Liver (tissue), 3 donors: ENCODE data around the gene RNF31.

ENCODE experiments used
- EGR1 ChIP-seq, 2 donors: IDR thresholded peaks; 2 replicates each; pipeline ENCODE4 v1.6.1; 2016 to 2018; ENCODE audit warnings: antibody characterized with exemption in 2 of 2, low read depth in 2 of 2
- GABPA ChIP-seq, 2 donors: IDR thresholded peaks in 1 of 2; conservative IDR thresholded peaks in 1 of 2; 2 replicates each; pipeline ENCODE4 v1.6.1; 2016; ENCODE audit warnings: antibody characterized with exemption in 2 of 2, mild to moderate bottlenecking in 1 of 2, moderate library complexity in 1 of 2
- MAX ChIP-seq: IDR thresholded peaks from 2 replicates; pipeline ENCODE4 v1.6.1; 2016; ENCODE audit warnings: antibody characterized with exemption
- NR2F2 ChIP-seq: IDR thresholded peaks from 2 replicates; pipeline ENCODE4 v1.6.1; 2016; ENCODE audit warnings: antibody characterized with exemption
- RAD21 ChIP-seq, 2 donors: IDR thresholded peaks; 2 replicates each; pipeline ENCODE4 v1.6.1; 2016; ENCODE audit warnings: antibody characterized with exemption in 2 of 2, mild to moderate bottlenecking in 2 of 2
- REST ChIP-seq: IDR thresholded peaks from 2 replicates; pipeline ENCODE4 v1.6.1; 2016; ENCODE audit warnings: antibody characterized with exemption, mild to moderate bottlenecking
- RXRA ChIP-seq, 2 donors: IDR thresholded peaks; 2 replicates each; pipeline ENCODE4 v1.6.1; 2017 to 2018; ENCODE audit warnings: antibody characterized with exemption in 2 of 2, mild to moderate bottlenecking in 1 of 2
- SP1 ChIP-seq: IDR thresholded peaks from 2 replicates; pipeline ENCODE4 v1.6.1; 2018; ENCODE audit warnings: antibody characterized with exemption, mild to moderate bottlenecking
- TAF1 ChIP-seq: conservative IDR thresholded peaks from 2 replicates; pipeline ENCODE4 v1.6.1; 2016; ENCODE audit warnings: antibody characterized with exemption, mild to moderate bottlenecking
- YY1 ChIP-seq: IDR thresholded peaks from 2 replicates; pipeline ENCODE4 v1.6.1; 2016; ENCODE audit warnings: antibody characterized with exemption, mild to moderate bottlenecking
- ZBTB33 ChIP-seq: IDR thresholded peaks from 2 replicates; pipeline ENCODE4 v1.6.1; 2016; ENCODE audit warnings: antibody characterized with exemption
- TF ChIP-seq, protein P1 (sequence below): fragments of 150-350 bp; IDR thresholded peaks from 2 replicates; pipeline ENCODE4 v1.5.1; 2017; ENCODE audit warnings: improper control_type of control experiment, low read depth, low read length; ENCODE audit not compliant: missing input control
- TF ChIP-seq, protein P2 (sequence below): IDR thresholded peaks from 2 replicates; pipeline ENCODE4 v1.6.1; 2016; ENCODE audit warnings: antibody characterized with exemption
- donor health status: healthy.
- donor health status: healthy.

DNA sequence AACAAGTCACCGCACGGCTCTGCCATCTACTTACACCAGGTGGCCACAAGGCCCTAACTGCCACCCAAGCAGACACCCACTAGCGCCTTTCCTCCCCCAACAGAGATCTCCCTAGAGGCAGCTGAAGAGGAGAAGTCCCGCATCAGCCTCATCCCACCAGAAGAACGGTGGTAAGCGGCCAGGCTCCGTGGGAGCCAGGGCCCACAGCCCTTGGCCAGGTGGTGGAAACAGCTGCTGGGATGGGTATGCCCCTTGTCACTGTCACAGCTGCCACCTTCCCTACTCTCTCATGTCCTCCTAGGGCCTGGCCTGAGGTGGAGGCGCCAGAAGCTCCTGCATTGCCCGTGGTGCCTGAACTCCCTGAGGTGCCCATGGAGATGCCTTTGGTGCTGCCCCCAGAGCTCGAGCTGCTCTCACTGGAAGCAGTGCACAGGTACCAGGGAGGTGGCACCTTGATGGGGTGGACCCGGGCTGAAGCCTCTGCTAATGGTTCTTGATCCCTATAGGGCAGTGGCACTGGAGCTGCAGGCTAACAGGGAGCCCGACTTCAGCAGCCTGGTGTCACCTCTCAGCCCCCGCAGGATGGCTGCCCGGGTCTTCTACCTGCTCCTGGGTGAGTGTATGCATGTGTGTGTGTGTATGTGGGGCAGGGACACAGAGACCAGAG lies 32.1 kb downstream of the RNF31 start:
- TF ChIP-seq RXRA (IDR thresholded peaks at IDR 0.05): no peak
- TF ChIP-seq, protein P1, sequence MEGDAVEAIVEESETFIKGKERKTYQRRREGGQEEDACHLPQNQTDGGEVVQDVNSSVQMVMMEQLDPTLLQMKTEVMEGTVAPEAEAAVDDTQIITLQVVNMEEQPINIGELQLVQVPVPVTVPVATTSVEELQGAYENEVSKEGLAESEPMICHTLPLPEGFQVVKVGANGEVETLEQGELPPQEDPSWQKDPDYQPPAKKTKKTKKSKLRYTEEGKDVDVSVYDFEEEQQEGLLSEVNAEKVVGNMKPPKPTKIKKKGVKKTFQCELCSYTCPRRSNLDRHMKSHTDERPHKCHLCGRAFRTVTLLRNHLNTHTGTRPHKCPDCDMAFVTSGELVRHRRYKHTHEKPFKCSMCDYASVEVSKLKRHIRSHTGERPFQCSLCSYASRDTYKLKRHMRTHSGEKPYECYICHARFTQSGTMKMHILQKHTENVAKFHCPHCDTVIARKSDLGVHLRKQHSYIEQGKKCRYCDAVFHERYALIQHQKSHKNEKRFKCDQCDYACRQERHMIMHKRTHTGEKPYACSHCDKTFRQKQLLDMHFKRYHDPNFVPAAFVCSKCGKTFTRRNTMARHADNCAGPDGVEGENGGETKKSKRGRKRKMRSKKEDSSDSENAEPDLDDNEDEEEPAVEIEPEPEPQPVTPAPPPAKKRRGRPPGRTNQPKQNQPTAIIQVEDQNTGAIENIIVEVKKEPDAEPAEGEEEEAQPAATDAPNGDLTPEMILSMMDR: no peak
- TF ChIP-seq, protein P2, sequence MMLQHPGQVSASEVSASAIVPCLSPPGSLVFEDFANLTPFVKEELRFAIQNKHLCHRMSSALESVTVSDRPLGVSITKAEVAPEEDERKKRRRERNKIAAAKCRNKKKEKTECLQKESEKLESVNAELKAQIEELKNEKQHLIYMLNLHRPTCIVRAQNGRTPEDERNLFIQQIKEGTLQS: no peak
- no peak for TF ChIP-seq GABPA (IDR thresholded peaks at IDR 0.05 in 1 of 2, conservative IDR thresholded peaks at IDR 0.05 in 1 of 2)
- TF ChIP-seq TAF1: no peak
- no peak for TF ChIP-seq NR2F2
- no peak for TF ChIP-seq REST
- TF ChIP-seq EGR1 (IDR thresholded peaks at IDR 0.05; ENCODE audit: low read depth in 2 of 2): no peak
- TF ChIP-seq ZBTB33: no peak
- TF ChIP-seq YY1: no peak
- TF ChIP-seq MAX: no peak
- TF ChIP-seq RAD21 (IDR thresholded peaks at IDR 0.05): no peak
- no peak for TF ChIP-seq SP1
